Measurements from ENCODE around the gene PXDN.
"Not testable (repeated sequence)": the region's sequence is repeated elsewhere in the genome, so short reads cannot be mapped to it uniquely, and the experiment has no call there.

The PXDN gene

DNA sequence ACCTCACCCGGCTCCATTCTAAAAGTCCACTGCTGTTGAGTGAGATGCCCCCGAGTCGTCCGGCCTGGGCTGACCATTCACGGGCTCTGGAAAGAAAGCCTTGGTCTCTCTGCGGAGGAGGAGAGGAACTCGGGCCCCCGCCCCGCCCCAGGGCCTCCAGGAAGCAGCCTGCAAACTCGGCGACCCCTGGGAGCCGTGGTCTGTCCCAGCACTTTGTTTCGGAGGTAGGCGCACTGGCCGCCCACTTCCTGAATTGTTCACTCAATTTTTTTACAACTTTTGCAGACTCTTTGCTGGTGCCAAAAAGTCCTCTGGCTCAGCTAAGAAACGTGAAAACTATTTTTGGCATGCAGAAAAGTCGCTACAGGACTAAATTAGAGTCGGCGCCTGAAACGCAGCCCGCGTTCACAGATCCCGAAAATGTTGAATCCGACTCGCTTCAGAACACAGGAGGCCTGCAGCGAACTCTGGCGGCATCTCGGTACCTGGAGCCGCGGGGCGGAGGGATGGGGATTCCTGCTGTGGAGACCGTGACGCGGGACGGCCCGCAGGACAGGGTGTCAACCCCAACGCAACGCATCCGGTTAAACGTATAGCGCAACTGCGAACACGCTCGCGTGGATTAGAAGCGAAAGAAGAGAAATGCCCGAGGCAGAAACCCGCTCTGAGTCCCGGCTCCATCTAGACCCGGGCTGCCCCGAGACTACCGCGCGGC is 1.5 kb downstream of the PXDN start:
- DNase-seq (ENCODE audit: low read depth), result peak; percentile 91

DNA sequence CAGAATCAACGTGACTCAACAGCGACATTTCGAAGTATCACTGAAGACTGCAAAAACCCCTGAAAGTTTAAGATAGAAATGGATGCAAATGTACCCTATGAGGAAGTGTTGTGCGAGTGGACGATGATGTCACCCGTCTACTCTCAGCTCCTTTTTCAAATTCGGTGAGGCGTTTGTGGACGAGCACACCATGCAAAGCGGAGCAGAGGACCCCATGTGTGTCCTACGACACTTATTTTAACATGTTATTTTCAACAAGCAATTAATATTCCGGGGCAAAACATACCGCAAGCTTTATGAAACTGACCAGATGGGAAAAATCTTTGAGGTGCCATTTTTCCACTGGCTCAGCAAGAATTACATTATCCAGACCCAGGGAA is 2.0 kb downstream of the PXDN start:
- DNase-seq (ENCODE audit: low read depth), result no peak

DNA sequence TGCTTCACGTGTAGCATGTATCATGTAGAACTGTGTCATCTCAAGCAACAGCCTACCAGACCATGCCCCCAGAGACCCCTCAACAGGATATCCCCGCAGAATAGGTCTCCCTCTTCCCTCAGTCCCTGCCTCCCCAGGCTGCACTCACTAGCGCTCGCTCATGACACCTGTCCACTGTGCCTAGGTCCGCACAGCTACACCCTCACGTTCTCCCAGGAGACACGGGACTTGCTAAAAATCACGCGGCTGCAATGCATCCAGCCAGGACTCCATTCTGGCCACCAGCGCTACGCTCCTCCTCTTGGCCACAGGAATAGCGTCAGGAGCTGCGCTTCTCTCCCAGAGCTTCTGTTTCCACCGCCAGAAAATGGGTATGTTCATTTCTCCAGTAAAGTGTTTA is 2.5 kb downstream of the PXDN start:
- DNase-seq (ENCODE audit: low read depth), result no peak

DNA sequence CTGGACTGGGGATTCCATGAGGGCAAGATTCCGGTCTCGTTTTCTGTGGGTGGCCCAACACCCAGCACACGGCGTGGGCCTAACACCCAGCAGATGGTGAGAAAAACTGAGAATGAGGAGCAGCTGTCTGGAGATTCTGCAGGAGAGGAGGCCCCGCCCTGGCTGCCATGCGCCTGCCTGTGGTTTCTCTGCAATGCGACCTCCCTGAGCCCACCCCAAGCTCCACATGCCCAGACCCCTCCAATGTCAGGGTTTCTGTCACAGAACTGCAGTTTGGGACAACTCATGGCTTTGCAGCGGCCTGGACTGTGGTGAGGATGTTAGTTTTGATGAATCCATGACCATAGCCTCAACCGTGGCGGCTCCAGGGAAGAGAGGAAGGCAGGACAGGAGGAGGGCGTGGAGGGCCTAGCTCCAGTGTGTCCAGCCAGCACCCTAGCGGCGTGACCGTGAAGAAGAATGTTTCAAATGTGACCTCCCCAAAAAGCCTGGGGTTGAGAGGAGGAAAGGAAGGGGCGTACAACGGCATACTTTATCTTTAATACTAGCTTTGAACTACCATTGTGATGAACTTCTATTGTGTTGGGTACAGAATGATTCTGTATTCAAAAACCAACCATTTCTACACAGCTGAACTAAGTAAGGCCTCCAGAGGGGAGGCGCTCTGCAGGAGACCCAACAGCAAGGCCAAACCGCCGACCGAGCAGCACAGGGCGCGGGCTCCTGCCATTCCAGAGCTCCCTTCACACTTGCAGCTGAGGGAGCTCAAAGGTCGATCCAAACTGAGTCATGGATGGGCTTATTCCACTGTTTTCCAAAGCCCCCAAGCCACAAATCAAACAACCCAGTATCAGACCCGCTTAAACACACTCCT is 3.4 kb downstream of the PXDN start:
- DNase-seq (ENCODE audit: low read depth), result no peak

DNA sequence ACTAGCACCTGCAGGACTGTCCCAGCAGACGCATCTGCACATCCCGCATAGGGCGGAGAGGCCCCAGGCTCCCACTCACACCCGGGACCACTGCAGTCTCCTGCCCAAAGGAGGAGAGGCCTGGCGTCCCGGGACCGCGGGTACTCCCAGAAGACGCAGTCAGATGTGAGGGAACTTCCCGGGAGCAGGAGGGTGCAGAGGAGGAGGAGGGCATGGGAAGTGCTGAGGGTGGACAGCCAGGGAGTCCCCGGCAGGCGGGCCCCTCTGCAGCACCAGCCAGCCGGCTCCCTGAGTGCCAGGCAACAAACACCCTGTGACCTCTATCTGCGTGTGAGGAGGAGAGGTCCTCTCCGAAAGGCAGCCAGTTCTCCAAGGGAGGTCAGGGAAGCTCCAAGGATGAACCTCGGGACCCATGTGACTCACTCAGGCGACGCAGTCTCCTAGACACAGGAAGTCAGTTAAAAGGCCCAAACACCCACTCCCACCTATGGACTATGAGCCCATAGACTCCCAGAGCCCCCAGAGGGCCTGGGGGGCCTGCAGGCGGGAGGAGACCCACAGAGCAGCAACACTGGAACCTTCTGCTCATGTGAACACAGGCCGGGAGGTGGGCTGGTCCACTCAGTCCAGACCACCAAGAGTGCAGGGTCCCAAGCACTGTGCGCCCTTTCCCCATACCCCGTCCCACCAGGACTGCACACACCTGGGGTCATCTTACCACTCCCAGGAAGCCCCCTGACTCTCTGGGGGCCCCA is 4.2 kb downstream of the PXDN start:
- DNase-seq (ENCODE audit: low read depth), result no peak

DNA sequence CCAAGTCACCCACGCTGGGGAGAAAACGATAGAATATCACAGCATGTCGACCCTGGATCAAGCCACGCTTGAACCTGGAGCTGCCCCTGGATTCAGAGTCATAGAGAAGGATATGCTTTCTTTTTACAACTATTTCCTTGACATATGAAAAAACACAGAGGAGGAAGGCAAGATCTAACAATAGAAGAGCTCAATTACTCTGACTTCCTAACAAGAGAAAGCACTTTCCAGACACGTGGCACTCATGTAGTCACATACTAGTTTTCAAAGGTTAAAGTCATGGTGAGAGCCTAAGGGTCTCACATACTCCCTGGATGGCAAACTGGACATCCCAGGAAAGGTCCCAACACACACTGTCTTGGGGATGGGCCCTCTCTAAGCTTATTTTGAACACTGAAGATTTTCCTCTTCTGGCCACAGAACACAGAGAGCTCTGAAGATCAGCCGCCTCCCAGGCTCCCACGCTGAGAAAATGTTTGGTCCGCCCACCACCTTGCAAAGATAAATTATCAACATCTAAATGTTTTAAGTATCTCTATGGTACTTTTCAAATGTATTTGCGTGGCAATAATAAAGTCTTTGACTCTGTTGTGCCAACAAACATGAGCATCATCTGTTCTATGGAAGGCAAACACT is 4.9 kb downstream of the PXDN start:
- no peak for DNase-seq (ENCODE audit: low read depth)

DNA sequence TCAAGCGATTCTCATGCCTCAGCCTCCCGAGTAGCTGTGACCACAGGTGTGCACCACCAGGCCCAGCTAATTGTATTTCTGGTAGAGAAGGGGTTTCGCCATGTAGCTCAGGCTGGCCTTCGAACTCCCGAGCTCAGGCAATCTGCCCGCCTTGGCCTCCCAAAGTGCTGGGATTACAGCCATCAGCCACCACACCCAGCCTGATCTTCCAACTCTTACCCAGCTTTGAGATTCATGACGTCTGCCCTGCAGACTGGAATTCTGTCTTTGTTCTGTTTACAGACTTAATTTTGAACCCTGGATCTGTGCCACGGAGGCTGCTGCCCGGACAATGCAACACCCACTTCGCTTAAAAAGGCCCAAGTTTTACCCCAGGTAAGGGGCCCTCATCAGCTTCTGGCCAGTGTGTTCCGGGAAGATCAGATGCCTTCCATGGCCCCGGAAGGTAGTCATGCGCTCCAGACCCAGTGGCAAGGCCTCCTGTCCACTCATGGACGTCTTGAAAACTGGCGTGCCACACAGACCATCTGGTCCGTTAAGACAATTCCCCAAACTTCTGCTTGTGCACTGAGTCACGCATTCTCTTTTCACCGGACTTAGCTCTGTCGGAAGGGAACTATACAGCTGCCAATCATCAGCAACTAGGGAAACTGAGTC is 5.5 kb downstream of the PXDN start:
- DNase-seq (ENCODE audit: low read depth), result no peak

DNA sequence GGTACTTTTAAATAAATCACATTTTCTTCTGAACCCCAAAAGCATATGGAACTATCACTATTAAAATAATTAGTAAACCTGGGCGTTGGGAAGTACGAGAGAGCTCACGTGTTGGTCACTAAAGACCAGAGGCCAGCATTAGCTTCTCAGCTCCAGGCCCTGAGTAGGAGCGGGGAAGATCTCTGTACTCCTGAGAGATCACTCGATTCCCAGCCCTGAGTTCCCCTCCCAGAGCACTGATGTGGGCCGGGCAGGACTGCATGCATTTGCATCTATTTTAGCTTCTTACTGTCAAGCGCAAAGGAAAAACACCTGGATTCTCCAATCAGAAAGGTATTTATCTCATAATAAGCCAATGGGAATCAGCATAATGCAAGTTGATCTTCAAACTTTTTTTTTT is 6.2 kb downstream of the PXDN start:
- no peak for DNase-seq (ENCODE audit: low read depth)

DNA sequence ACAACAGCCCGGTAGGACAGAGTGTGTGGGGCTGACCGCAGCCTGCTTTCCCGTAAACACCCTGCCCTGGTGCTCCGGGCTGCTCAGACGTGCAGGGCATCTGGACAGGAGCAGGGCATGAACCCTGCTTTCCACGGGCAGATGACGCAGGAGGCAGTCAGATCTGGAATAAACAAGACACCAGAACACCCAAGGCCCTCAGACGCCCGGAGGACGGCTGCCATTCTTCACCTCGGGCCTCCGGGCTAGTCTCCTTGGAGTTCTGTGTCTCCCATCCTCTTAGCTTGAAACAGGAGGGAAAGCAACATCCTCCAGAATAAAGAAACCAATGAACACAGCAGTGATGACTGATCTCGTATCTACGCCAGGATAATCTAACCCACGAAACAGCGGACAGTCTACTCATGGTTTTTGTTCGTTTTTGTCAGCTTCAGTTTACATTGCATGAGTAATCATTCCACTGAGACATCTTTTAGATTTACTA is 7.3 kb downstream of the PXDN start:
- DNase-seq (ENCODE audit: low read depth), result peak; percentile 42

DNA sequence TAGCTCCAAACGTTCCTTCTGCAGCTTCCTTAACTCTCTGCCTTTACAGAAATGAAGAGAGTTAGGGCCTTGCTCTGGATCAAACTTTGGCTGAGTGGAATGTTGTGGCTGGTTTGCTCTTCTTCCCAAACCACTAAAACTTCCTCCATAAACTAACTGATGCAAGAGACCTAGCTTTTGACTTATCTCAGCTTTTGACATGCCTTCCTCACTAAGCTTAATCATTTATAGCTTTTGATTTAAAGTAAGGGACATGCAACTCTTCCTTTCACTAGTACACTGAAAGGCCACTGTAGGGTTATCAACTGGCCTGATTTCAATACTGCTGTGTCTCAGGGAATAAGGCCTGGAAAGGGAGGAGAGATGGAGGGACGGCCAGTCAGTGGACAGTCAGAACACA is 8.3 kb downstream of the PXDN start:
- no peak for DNase-seq (ENCODE audit: low read depth)

DNA sequence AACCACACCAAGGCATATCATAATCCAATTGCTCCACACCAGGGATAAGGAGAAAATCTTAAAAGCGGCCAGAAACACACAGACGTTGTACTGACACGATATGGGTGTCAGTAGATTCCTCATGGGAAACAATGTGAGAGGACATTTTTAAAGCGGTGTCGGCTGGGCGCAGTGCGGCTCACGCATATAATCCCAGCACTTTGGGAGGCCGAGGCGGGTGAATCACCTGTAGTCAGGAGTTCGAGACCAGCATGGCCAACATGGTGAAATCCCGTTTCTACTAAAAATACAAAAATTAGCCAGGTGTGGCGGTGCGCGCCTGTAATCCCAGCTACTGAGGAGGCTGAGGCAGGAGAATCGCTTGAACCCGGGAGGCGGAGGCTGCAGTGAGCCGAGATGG is 11.0 kb downstream of the PXDN start:
- DNase-seq (ENCODE audit: low read depth), result not testable (repeated sequence)

DNA sequence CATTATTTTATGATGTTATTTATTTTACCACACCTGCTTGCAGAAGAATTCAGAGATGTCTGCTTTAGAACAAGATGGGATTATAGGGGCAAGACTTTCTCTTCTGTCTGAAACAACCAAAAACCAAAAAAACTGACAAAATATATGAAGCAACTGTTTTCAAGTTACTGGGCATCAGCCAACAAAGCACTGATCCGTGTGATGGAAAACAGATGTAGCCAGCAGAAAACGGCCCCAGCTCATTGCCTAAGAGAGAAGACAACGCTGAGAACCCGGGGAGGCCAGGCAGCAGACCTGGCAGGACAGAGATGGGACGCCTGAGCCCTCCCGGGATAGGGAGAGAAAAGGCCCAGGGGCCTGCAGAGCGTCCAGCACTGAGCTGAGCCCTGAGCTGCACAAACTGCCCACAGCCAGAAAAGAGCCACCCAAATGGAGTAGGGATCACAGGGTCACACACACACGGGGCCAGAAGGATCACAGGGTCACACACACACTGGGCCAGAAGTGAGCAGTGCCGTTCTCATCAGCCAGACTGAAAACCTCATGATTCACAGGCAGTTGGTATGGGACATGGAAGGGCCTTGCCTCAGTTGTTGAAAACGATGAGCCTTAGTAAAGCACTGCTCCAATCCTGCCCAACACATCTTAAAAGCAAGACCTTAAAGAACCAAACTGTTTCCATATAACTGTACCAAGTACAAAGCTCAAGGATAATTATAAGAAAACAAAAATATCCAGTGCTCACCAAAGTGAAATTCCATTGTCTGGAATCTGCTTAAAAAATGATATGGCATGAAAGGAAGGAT is 12.1 kb downstream of the PXDN start:
- DNase-seq (ENCODE audit: low read depth), result peak; percentile 95

DNA sequence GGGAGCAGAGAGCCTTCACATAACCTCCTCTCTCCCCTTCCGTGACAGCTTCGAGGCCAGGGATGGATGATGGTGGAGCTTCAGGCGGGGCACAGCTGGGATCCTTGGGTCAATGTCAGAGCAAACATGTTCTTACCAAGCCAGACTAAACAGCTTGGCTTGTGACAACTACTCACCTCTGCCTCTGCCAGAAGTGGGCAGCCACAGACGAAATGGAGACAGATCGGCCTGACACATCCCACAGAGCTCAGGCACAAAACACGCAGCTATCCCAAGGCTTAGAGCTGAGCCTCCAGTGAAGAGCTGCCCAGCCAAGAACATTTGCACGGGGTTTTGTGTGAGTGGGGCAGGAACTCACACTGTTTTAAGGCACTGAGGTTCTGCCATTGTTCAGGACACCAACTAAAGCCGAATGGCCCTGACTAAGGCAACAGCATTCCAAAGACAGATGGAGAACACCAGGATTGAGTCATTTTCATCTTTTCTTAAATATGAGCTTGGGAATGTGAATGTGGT is 12.8 kb downstream of the PXDN start:
- peak; percentile 66 for DNase-seq (ENCODE audit: low read depth)

DNA sequence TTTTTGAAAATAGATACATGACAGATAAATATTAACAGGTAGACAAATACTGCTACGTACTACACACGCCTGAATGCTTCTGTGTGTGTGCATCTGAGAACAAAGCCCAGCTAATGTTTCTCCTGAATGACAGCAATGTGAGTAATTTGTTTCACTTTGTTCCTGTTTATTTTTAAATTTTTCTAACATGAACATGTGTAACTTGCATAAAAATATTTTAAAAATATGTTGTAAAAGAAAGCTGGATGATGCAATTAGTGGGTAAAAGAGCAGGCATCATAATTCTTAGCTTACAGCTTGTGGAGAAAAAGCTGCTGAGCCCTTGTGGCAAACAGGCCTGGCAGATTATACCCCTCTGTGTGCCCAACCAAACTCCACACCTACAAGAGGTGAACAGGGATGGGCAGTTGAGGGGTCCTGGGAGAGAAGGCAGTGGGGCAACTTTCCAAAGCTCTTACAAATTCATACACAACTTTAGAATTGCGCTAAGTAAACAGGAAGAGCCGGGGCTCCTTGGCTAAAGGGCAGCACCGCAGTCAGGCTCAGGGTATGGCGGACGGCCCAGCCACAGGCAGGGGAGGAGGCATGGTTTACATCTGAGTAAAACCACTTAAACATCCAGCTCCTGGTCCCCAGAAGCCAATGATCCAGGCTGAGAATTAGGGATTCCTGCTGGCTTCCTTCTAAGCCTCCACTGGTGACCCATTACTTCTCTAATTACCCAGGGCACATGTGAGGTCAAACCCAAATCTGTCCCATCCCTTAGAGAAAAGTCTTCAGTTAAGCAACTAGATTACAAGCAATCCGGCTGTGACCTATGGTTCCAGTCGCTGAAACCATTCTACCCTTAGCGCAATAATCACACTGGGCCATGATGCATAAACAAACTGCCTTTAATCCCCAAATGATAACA is 14.0 kb downstream of the PXDN start:
- DNase-seq (ENCODE audit: low read depth), result peak; percentile 99

DNA sequence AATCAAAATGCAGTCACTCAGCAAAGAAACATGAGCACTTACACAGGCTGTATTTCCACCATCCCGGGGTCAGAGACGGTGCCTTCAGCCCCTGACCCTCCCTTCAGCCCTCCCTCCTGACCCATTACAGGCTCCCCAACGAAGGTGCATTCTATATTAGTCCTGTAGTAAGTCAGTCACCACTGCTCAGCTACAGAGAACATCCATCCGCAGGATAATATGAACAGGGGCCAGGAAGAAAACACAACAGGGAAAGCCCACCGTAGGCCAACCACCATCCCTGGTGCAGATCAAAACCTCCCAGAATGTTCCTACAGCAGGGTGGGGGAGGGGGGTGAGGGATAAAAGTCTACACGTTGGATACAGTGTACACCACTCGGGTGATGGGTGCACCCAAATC is 15.1 kb downstream of the PXDN start:
- no peak for DNase-seq (ENCODE audit: low read depth)

DNA sequence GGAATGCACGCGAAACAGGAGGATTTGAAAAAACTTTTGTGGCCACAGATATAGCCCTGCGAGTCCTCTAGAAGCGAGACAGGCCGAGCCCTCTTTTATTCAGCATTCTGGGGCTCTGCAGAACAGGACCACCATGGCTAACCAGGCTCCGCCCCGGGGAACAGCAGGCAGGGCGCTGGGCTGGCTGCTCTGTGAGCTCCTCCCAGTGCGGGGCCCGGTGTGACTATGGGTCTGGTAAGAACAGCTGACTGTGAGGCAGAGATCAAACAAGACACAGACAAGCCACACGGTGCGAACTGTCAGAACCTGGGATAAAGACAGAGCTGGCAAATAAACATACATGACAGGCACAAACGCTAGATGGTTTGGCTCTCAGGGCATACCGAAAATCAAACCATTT is 15.5 kb downstream of the PXDN start:
- DNase-seq (ENCODE audit: low read depth), result no peak

DNA sequence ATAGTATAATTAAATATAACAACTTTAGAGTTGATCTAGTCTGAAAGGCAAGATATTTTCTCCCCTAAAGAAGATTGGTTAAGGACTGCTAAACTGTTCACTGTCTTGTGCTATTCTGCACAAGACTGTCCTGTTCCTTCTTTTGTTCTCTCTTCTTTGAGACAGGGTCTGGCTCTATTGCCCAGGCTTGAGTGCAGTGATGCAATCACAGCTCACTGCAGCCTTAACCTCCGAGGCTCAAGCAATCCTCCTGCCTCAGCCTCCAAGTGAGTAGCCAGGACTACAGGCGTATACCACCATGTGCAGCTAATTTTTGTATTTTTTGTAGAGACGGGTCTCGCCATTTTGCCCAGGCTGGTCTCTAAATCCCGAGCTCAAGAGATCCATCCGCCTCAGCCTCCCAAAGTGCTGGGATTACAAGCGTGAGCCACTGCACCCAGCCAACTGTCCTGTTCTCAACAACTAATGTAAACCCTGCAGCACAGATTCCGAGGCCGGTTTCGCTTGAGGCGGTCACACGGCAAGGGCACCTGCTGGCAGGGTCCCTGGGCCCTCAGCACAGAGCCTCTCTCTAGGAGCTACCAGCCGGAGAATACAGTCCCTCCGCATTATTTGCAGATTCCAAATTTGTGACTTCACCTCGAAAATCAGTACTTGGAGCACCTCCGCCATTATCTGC is 16.4 kb downstream of the PXDN start:
- DNase-seq (ENCODE audit: low read depth), result no peak

DNA sequence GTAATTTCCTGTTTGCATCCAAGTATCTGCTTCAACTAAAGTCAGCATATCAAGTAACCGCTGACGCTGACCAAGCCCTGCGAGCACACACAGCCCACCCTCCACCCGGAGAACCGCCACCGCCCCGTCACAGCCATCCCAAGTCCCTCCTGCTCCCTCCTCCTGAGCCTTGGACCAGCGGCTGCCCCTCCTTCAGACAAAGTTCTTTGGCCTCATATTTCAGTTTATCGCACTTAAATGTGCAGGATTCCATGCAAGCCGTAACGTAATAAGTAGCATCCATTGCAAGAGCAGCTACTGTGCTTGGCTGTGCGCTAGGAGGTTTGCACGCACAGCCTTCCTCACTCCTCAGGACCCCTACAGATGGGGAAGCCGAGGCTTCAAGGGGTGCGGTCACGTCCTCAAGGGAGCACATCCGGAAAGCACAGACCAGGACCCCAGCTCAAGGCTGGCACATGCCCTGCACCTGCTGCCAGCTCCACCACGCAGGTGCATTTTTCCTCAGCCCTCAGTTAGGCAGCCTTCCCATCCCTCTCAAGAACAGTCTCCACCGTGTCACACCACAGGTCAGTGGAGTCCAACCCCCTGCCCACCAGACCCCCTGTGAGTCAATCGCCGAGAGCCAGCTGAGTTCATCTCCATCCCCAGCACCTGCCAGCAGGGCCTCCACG is 17.1 kb downstream of the PXDN start:
- peak; percentile 61 for DNase-seq (ENCODE audit: low read depth)
